ENCODE data around the gene STKLD1. TPM values are rescaled to one million over a fixed set of nuclear protein-coding genes. Genes with fewer than 3 reads are reported as not detected.
A peak's percentile ranks its signal among the peaks of the same experiment; 100 is the strongest.

Gene STKLD1
- total and polyA plus RNA-seq, 9 of the 15 experiments (the other 6 are each of a cell fraction or from before 2014, with no cell fraction given): 0.10 to 0.65 (median 0.33) TPM; not detected in 2

- TF ChIP-seq ZNF318 (IDR thresholded peaks at IDR 0.05; ENCODE audit: borderline replicate concordance in 1 of 2, low read depth in 1 of 2) (no peak), NR2F6 (CRISPR knock-in tag; IDR thresholded peaks at IDR 0.05) (peak; percentile 76), FIP1L1 (IDR thresholded peaks at IDR 0.05; ENCODE audit: low read depth, low read length, poor library complexity, severe bottlenecking) (peak; percentile 58), CREM (IDR thresholded peaks at IDR 0.05; ENCODE audit: low read depth) (peak; percentile 85), BRCA1 (IDR thresholded peaks at IDR 0.05) (no peak), BRCA1 (CRISPR knock-in tag; IDR thresholded peaks at IDR 0.05) (no peak), ZNF639 (CRISPR knock-in tag; conservative IDR thresholded peaks at IDR 0.05 in 1 of 2, IDR thresholded peaks at IDR 0.05 in 1 of 2) (peak in 1 of 2 experiments; percentile 89; a peak in 2 of 4 replicates), SFPQ (IDR thresholded peaks at IDR 0.05; ENCODE audit: low read depth, low read length) (no peak), CREB5 (CRISPR knock-in tag; IDR thresholded peaks at IDR 0.05) (no peak), SIRT6 (IDR thresholded peaks at IDR 0.05; ENCODE audit: low read depth, low read length) (no peak), ESRRB (CRISPR knock-in tag; IDR thresholded peaks at IDR 0.05; ENCODE audit: borderline replicate concordance) (no peak; the same call in 1 of the 2 replicates), ZNF408 (CRISPR knock-in tag; IDR thresholded peaks at IDR 0.05; ENCODE audit: low read depth) (no peak)
These were observed 40.0 kb upstream of the STKLD1 start, which contains the start of gene SURF6 (continued) for GRCh38 chr9:133335924-133336811.

Measured in K562 (cell line).